GM12878 (cell line): ENCODE results near the gene POLR3G. TPM values are rescaled to one million over a fixed set of nuclear protein-coding genes. Genes with fewer than 3 reads are reported as not detected.

ENCODE experiments used
- BHLHE40 ChIP-seq, 2 experiments: fragments of 450-650 bp in 1 of 2; IDR thresholded peaks; 2 replicates each; pipeline ENCODE4 v1.6.1; 2011 to 2017; ENCODE audit warnings: low read depth in 2 of 2, borderline replicate concordance in 1 of 2, improper control_type of control experiment in 1 of 2, low read length in 1 of 2, mild to moderate bottlenecking in 1 of 2
- CUX1 ChIP-seq: IDR thresholded peaks from 2 replicates; pipeline ENCODE4 v1.6.1; 2012; ENCODE audit warnings: improper control_type of control experiment, low read depth, low read length; ENCODE audit not compliant: insufficient replicate concordance
- HDAC2 ChIP-seq: fragments of 200-600 bp; sonication (generic); IDR thresholded peaks from 2 replicates; pipeline ENCODE4 v1.6.1; 2017
- HSF1 ChIP-seq: fragments of 150-350 bp; IDR thresholded peaks from 2 replicates; pipeline ENCODE4 v1.6.1; 2014; ENCODE audit warnings: mild to moderate bottlenecking, low read depth, low read length
- JUND ChIP-seq: IDR thresholded peaks from 2 replicates; pipeline ENCODE4 v1.6.1; 2012; ENCODE audit warnings: low read depth, mild to moderate bottlenecking, low read length, improper control_type of control experiment, moderate library complexity
- MLLT1 ChIP-seq: fragments of 450-650 bp; IDR thresholded peaks from 2 replicates; pipeline ENCODE4 v1.6.1; 2016; ENCODE audit warnings: mild to moderate bottlenecking
- MYB ChIP-seq: fragments of 150-350 bp; IDR thresholded peaks from 2 replicates; pipeline ENCODE4 v1.6.1; 2014; ENCODE audit warnings: mild to moderate bottlenecking, low read depth, low read length, borderline replicate concordance
- PAX5 ChIP-seq: IDR thresholded peaks from 2 replicates; pipeline ENCODE4 v1.6.1; 2011; ENCODE audit warnings: low read depth, low read length, borderline replicate concordance
- RAD21 ChIP-seq: IDR thresholded peaks from 2 replicates; pipeline ENCODE4 v1.6.1; 2011; ENCODE audit warnings: mild to moderate bottlenecking, low read depth, low read length, moderate library complexity; ENCODE audit not compliant: insufficient read depth
- RCOR1 ChIP-seq: conservative IDR thresholded peaks from 2 replicates; pipeline ENCODE4 v1.6.1; 2012; ENCODE audit warnings: low read depth, low read length, improper control_type of control experiment
- SMC3 ChIP-seq: IDR thresholded peaks from 2 replicates; pipeline ENCODE4 v1.6.1; 2011; ENCODE audit warnings: low read length, improper control_type of control experiment, borderline replicate concordance
- polyA plus RNA-seq, 11 experiments: library from polyadenylated mRNA; depleted of rRNA in 4 of 11; unstranded in 6 of 11; stranded (reverse) in 5 of 11; fragments of >200 nt; fragmentation: Nextera tagmentation in 4 of 11; fragmentation: Illumina TruSeq in 1 of 11; extraction: Ambion mirVana in 4 of 11; extraction: Trizol in 1 of 11; gene quantifications; 1 replicate in 1 of 11; 2 replicates in 10 of 11; pipeline versions ENCODE4 v1.2.1 to v1.2.3, GENCODE V29; 2011 to 2016; ENCODE audit warnings: inconsistent platforms in 2 of 11, missing spikeins in 2 of 11, low read depth in 1 of 11
- total RNA-seq, 4 experiments: library from RNA; depleted of rRNA in 3 of 4; stranded (reverse); fragments of >200 nt in 3 of 4; fragmentation: Illumina TruSeq in 1 of 4; extraction: Trizol in 1 of 4; gene quantifications; 2 replicates each; pipeline versions ENCODE4 v1.2.1 to v1.2.3, GENCODE V29; 2013 to 2021

POLR3G gene
- total and polyA plus RNA-seq, 10 of the 15 experiments (the other 5 are each of a cell fraction or from before 2014, with no cell fraction given): 15.2 to 50.9 (median 27.5) TPM

- TF ChIP-seq HSF1 (no peak), MYB (no peak), PAX5 (no peak), HDAC2 (no peak), JUND (no peak), MLLT1 (no peak), CUX1 (no peak), BHLHE40 (IDR thresholded peaks at IDR 0.05; ENCODE audit: borderline replicate concordance in 1 of 2, low read depth in 2 of 2, low read length in 1 of 2) (no peak), RCOR1 (no peak), SMC3 (peak; percentile 32; the same call in 1 of the 2 replicates), RAD21 (peak; percentile 72)
These were observed 40.4 kb upstream of the POLR3G start (continued) for GRCh38 chr5:90434116-90434714.
